H9 (cell line): ENCODE measurements around the gene SART1. TPM values are rescaled to one million over a fixed set of nuclear protein-coding genes. Genes with fewer than 3 reads are reported as not detected.

Experiments used
- DNase-seq: peaks from one replicate; pipeline ENCODE4 v3.0.0-alpha.2; 2017
- H2AFZ ChIP-seq: one replicate; pipeline ENCODE4 v1.6.1; 2013; ENCODE audit warnings: mild to moderate bottlenecking, low read length, control low read depth, moderate library complexity
- H2AK5ac ChIP-seq: 2 replicates; pipeline ENCODE4 v1.6.1; 2013; ENCODE audit warnings: low read length, control low read depth, mixed read lengths; ENCODE audit not compliant: insufficient read length
- H2BK120ac ChIP-seq: one replicate; pipeline ENCODE4 v1.6.1; 2013; ENCODE audit warnings: low read depth, mild to moderate bottlenecking, low read length, control low read depth, inconsistent platforms; ENCODE audit not compliant: poor library complexity, severe bottlenecking
- H2BK12ac ChIP-seq: 2 replicates; pipeline ENCODE4 v1.6.1; 2013; ENCODE audit warnings: low read length, control low read depth, mixed read lengths, low read depth; ENCODE audit not compliant: insufficient read length
- H2BK15ac ChIP-seq: 2 replicates; pipeline ENCODE4 v1.6.1; 2013; ENCODE audit warnings: low read depth, low read length, control low read depth
- H2BK20ac ChIP-seq: one replicate; pipeline ENCODE4 v1.6.1; 2013; ENCODE audit warnings: low read depth, mild to moderate bottlenecking, low read length, control low read depth, inconsistent platforms; ENCODE audit not compliant: poor library complexity, severe bottlenecking
- H2BK5ac ChIP-seq: 2 replicates; pipeline ENCODE4 v1.6.1; 2013; ENCODE audit warnings: low read length, control low read depth, mixed read lengths; ENCODE audit not compliant: insufficient read length
- H3K14ac ChIP-seq: 2 replicates; pipeline ENCODE4 v1.6.1; 2013; ENCODE audit warnings: low read length, control low read depth; ENCODE audit not compliant: insufficient read depth
- H3K18ac ChIP-seq: 2 replicates; pipeline ENCODE4 v1.6.1; 2013; ENCODE audit warnings: low read depth, mild to moderate bottlenecking, mixed read lengths, low read length, control low read depth; ENCODE audit not compliant: insufficient read length
- H3K23ac ChIP-seq: 2 replicates; pipeline ENCODE4 v1.6.1; 2013; ENCODE audit warnings: low read length, control low read depth, mixed read lengths, low read depth; ENCODE audit not compliant: insufficient read length
- H3K23me2 ChIP-seq: 2 replicates; pipeline ENCODE4 v1.6.1; 2013; ENCODE audit warnings: low read depth, mild to moderate bottlenecking, mixed read lengths, low read length, control low read depth; ENCODE audit not compliant: insufficient read length, poor library complexity, severe bottlenecking
- H3K27ac ChIP-seq: 2 replicates; pipeline ENCODE4 v1.5.1; 2013; ENCODE audit warnings: low read length, control low read depth, mixed read lengths, low read depth; ENCODE audit not compliant: insufficient read length
- H3K27me3 ChIP-seq: 2 replicates; pipeline ENCODE4 v1.6.1; 2013; ENCODE audit warnings: low read length, control low read depth, inconsistent platforms; ENCODE audit not compliant: insufficient read depth
- H3K4ac ChIP-seq: 2 replicates; pipeline ENCODE4 v1.6.1; 2013; ENCODE audit warnings: low read depth, mild to moderate bottlenecking, control low read depth, inconsistent platforms, low read length, moderate library complexity
- H3K4me1 ChIP-seq: 2 replicates; pipeline ENCODE4 v1.6.1; 2013; ENCODE audit warnings: low read length, control low read depth, inconsistent platforms; ENCODE audit not compliant: insufficient read depth
- H3K4me2 ChIP-seq: 2 replicates; pipeline ENCODE4 v1.6.1; 2013; ENCODE audit warnings: low read length, control low read depth, mixed read lengths; ENCODE audit not compliant: insufficient read length, insufficient read depth
- H3K56ac ChIP-seq: 2 replicates; pipeline ENCODE4 v1.6.1; 2013; ENCODE audit warnings: low read depth, mild to moderate bottlenecking, mixed read lengths, low read length, control low read depth; ENCODE audit not compliant: insufficient read length
- H3K79me1 ChIP-seq: 2 replicates; pipeline ENCODE4 v1.6.1; 2013; ENCODE audit warnings: low read depth, mild to moderate bottlenecking, moderate library complexity, low read length, control low read depth, inconsistent platforms; ENCODE audit not compliant: insufficient read depth, poor library complexity, severe bottlenecking
- H3K79me2 ChIP-seq: 2 replicates; pipeline ENCODE4 v1.6.1; 2013; ENCODE audit warnings: low read length, control low read depth, inconsistent platforms; ENCODE audit not compliant: insufficient read depth
- H3K9ac ChIP-seq: 2 replicates; pipeline ENCODE4 v1.6.1; 2013; ENCODE audit warnings: low read length, control low read depth, mixed read lengths; ENCODE audit not compliant: insufficient read length; ENCODE audit errors: extremely low read depth
- H3K9me3 ChIP-seq: one replicate; pipeline ENCODE4 v1.6.1; 2013; ENCODE audit warnings: low read depth, low read length, inconsistent platforms; ENCODE audit not compliant: control insufficient read depth
- H3T11ph ChIP-seq: one replicate; pipeline ENCODE4 v1.6.1; 2013; ENCODE audit warnings: mild to moderate bottlenecking, low read length, control low read depth, inconsistent platforms
- H4K20me1 ChIP-seq: one replicate; pipeline ENCODE4 v1.6.1; 2013; ENCODE audit not compliant: control insufficient read depth, insufficient read length, insufficient read depth
- H4K5ac ChIP-seq: 2 replicates; pipeline ENCODE4 v1.6.1; 2013; ENCODE audit warnings: low read depth, mild to moderate bottlenecking, mixed read lengths, low read length, control low read depth; ENCODE audit not compliant: insufficient read length
- H4K8ac ChIP-seq: replicated peaks from 2 replicates; pipeline ENCODE4 v1.6.1; 2013; ENCODE audit warnings: low read length, control low read depth, mixed read lengths, low read depth; ENCODE audit not compliant: insufficient read length
- H4K91ac ChIP-seq: 2 replicates; pipeline ENCODE4 v1.6.1; 2013; ENCODE audit warnings: low read depth, mild to moderate bottlenecking, moderate library complexity, mixed read lengths, low read length, control low read depth; ENCODE audit not compliant: insufficient read length
- H3K27ac Mint-ChIP-seq, 3 experiments: 2 replicates in 2 of 3; 3 replicates in 1 of 3; pipeline ENCODE4 v1.8.0; 2020 to 2021; ENCODE audit warnings: mixed read lengths in 3 of 3, mild to moderate bottlenecking in 1 of 3, moderate library complexity in 1 of 3
- H3K27me3 Mint-ChIP-seq: 2 replicates; pipeline ENCODE4 v1.8.0; 2021; ENCODE audit warnings: low read depth, mild to moderate bottlenecking, moderate library complexity, mixed read lengths
- H3K36me3 Mint-ChIP-seq, 3 experiments: 2 replicates in 2 of 3; 3 replicates in 1 of 3; pipeline ENCODE4 v1.8.0; 2020 to 2021; ENCODE audit warnings: low read depth in 3 of 3, mixed read lengths in 3 of 3; ENCODE audit not compliant: insufficient read depth in 1 of 3
- H3K4me1 Mint-ChIP-seq, 2 experiments: 2 replicates each; pipeline ENCODE4 v1.8.0; 2020; ENCODE audit warnings: mixed read lengths in 2 of 2
- H3K4me3 Mint-ChIP-seq, 2 experiments: 2 replicates in 1 of 2; 3 replicates in 1 of 2; pipeline ENCODE4 v1.8.0; 2020 to 2021; ENCODE audit warnings: mild to moderate bottlenecking in 2 of 2, mixed read lengths in 2 of 2, moderate library complexity in 1 of 2
- H3K9me3 Mint-ChIP-seq, 2 experiments: 2 replicates in 1 of 2; 3 replicates in 1 of 2; pipeline ENCODE4 v1.8.0; 2020; ENCODE audit warnings: mild to moderate bottlenecking in 2 of 2, mixed read lengths in 2 of 2, moderate library complexity in 1 of 2
- CTCF ChIP-seq: fragments of 200-600 bp; sonication (generic); conservative IDR thresholded peaks from 3 replicates; pipeline ENCODE4 v1.8.0; 2021; ENCODE audit warnings: antibody characterized with exemption, mild to moderate bottlenecking
- WGBS: extraction: QIAGEN DNeasy Blood & Tissue Kit; methylation state at CpG from one replicate; pipeline ENCODE4 v1.1.7; 2013; ENCODE audit warnings: missing lambda C conversion rate, low lambda C conversion rate, mixed read lengths; ENCODE audit not compliant: insufficient read length; ENCODE audit errors: extremely low coverage; 5-methylcytosine and 5-hydroxymethylcytosine counted together
- total RNA-seq: library from RNA; stranded (reverse); gene quantifications from 2 replicates; pipeline ENCODE4 v1.2.1, GENCODE V29; 2021

SART1 gene
- total RNA-seq, 1 experiment from 2014 or later = 52.0 TPM

- H3K4me3 Mint-ChIP-seq = peak overlapping the region in 1 of 2 experiments; percentile 75; a peak in 1 of 5 replicates
- no peak overlapping the region; a peak in 1 of 7 replicates for H3K27ac Mint-ChIP-seq
- Histone ChIP-seq H4K91ac (no peak overlapping the region), H4K5ac (no peak overlapping the region), H2BK12ac (no peak overlapping the region), H3K4ac (no peak overlapping the region; the same call in 1 of the 2 replicates), H2AFZ (no peak overlapping the region), H2BK5ac (no peak overlapping the region), H3K4me2 (no peak overlapping the region), H3K4me1 (peaks cover 11% of the 10 kb centered on the region), H3K79me2 (no peaks in the 10 kb centered on the region), H2BK15ac (no peak overlapping the region), H3K14ac (no peak overlapping the region), H3K23ac (no peak overlapping the region), H3K9me3 (no peaks in the 10 kb centered on the region), H3K18ac (no peak overlapping the region), H3K79me1 (no peaks in the 10 kb centered on the region), H4K8ac (no peak overlapping the region), H2BK120ac (no peak overlapping the region), H3K9ac (no peak overlapping the region), H3K23me2 (peaks cover 8% of the 10 kb centered on the region), H3K27me3 (no peaks in the 10 kb centered on the region), H2AK5ac (no peak overlapping the region), H3K56ac (no peak overlapping the region), H3K27ac (no peak overlapping the region), H4K20me1 (no peaks in the 10 kb centered on the region), H3T11ph (no peak overlapping the region), H2BK20ac (no peak overlapping the region)
- no peak for TF ChIP-seq CTCF
- DNase-seq = no peak
- no peaks in the 10 kb centered on the region; a peak in 1 of 5 replicates for H3K9me3 Mint-ChIP-seq
- peaks cover 0 to 13% (median 0%) of the 10 kb centered on the region in 3 experiments; a peak in 4 of 7 replicates for H3K36me3 Mint-ChIP-seq
- H3K4me1 Mint-ChIP-seq = peaks cover 31 to 44% of the 10 kb centered on the region in 2 experiments
- peaks cover 24% of the 10 kb centered on the region for H3K27me3 Mint-ChIP-seq
- WGBS = no CpG with 5 or more reads among the region's 8 CpGs
These were observed 16.8 kb upstream of the SART1 start for GRCh38 chr11:65944767-65945166.
